Nephron progenitor cell (in vitro differentiated cells): ENCODE results near the gene PAX8.

Source experiments
- DNase-seq: peaks from one replicate; pipeline ENCODE4 v3.0.0; 2021
- H3K27ac Mint-ChIP-seq: 2 replicates; pipeline ENCODE4 v1.8.0; 2021; ENCODE audit warnings: mild to moderate bottlenecking, moderate library complexity, mixed read lengths
- H3K27me3 Mint-ChIP-seq: 2 replicates; pipeline ENCODE4 v1.8.0; 2021; ENCODE audit warnings: mild to moderate bottlenecking, low read depth, mixed read lengths; ENCODE audit not compliant: poor library complexity
- H3K36me3 Mint-ChIP-seq: 2 replicates; pipeline ENCODE4 v1.8.0; 2021; ENCODE audit warnings: low read depth, mixed read lengths
- H3K4me1 Mint-ChIP-seq: 2 replicates; pipeline ENCODE4 v1.8.0; 2021; ENCODE audit warnings: mixed read lengths
- H3K4me3 Mint-ChIP-seq: 2 replicates; pipeline ENCODE4 v1.8.0; 2021; ENCODE audit warnings: mild to moderate bottlenecking, moderate library complexity, mixed read lengths
- H3K9me3 Mint-ChIP-seq: 2 replicates; pipeline ENCODE4 v1.8.0; 2021; ENCODE audit warnings: mild to moderate bottlenecking, moderate library complexity, mixed read lengths
- TF ChIP-seq, protein P1 (sequence below): fragments of 200-600 bp; sonication (generic); IDR thresholded peaks from 2 replicates; pipeline ENCODE4 v1.5.0; 2021; ENCODE audit warnings: antibody characterized with exemption

The PAX8 gene

DNA sequence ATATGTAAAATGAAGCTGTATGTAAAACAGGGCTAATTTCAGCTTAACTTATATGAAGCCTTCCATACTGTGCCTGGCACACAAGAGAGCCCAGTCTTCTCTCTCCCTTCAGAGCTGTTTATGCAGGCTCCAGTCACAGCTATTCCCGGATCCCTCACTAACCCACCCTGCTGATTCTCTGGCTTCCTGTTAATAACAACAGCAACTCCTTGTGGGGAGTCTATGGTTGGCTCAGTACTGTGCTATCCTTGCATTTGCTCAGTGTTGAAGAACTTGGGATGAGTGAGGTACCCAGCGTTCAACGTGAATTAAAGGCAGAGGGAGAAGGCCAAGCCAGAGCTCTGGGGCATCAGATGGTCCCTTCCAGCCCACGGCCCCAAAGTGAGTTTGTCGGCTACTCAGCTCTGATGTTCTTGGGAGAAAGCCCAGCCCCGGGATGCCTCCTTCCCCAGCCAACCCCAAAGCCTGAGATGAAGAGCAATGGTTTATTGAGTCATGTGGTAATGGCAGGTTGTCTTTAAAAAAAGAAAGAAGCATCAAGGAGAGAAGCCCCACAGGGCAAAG, 61.7 kb downstream of the PAX8 start:
- H3K27me3 Mint-ChIP-seq = peaks cover 18% of the 10 kb centered on the region
- no peaks in the 10 kb centered on the region for H3K9me3 Mint-ChIP-seq
- H3K4me3 Mint-ChIP-seq = no peak overlapping the region
- peaks cover 37% of the 10 kb centered on the region for H3K36me3 Mint-ChIP-seq
- peak overlapping the region; percentile 98 for H3K27ac Mint-ChIP-seq
- no peak for DNase-seq
- peaks cover 39% of the 10 kb centered on the region for H3K4me1 Mint-ChIP-seq
- TF ChIP-seq, protein P1, sequence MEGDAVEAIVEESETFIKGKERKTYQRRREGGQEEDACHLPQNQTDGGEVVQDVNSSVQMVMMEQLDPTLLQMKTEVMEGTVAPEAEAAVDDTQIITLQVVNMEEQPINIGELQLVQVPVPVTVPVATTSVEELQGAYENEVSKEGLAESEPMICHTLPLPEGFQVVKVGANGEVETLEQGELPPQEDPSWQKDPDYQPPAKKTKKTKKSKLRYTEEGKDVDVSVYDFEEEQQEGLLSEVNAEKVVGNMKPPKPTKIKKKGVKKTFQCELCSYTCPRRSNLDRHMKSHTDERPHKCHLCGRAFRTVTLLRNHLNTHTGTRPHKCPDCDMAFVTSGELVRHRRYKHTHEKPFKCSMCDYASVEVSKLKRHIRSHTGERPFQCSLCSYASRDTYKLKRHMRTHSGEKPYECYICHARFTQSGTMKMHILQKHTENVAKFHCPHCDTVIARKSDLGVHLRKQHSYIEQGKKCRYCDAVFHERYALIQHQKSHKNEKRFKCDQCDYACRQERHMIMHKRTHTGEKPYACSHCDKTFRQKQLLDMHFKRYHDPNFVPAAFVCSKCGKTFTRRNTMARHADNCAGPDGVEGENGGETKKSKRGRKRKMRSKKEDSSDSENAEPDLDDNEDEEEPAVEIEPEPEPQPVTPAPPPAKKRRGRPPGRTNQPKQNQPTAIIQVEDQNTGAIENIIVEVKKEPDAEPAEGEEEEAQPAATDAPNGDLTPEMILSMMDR = no peak

DNA sequence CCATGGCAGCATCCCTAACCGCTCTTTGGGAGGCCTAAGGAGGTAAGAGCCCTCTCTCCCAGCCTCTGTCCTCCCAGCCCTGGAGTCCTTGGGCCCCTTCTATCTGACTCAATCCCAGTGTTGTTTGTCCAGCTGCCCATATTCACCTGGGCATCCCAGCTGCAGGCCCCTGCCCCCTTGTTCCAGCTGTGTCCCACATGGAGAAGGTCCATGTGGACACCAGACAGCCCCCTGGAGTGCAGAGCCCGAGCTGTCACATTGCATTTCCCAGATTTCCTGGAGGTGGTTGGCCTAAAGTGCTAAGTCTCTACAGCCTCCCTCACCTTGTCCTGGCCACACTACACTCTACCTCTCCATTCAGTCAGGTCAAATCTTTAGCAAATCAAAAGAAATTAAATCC, 62.4 kb downstream of the PAX8 start:
- Mint-ChIP-seq H3K4me3 (no peak overlapping the region), H3K4me1 (peaks cover 46% of the 10 kb centered on the region), H3K27me3 (peaks cover 23% of the 10 kb centered on the region), H3K9me3 (no peaks in the 10 kb centered on the region), H3K36me3 (peaks cover 37% of the 10 kb centered on the region), H3K27ac (peak overlapping the region; percentile 98)
- DNase-seq = no peak
- TF ChIP-seq, protein P1 = no peak

DNA sequence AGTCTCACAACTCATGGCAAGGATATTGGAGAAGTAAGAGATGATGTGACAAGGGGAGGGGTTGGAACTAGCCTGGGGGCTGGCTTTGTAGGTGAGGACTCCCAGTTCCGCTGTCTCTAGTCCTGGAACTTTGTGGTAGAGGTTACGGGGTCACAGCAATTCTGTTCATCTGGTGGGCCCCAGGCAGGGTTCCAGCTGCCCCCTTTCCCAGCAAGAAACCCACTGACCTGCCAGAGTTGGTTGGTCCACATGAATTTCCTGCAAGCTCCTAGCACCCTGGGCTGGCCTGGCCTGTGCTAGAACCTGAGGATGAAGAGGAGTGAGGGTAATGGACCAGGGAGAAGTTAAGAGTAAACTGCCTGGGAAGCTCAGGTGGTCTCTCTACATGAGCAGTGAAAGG, 63.7 kb downstream of the PAX8 start:
- Mint-ChIP-seq H3K4me1 (peaks cover 58% of the 10 kb centered on the region), H3K27me3 (peaks cover 24% of the 10 kb centered on the region), H3K9me3 (no peaks in the 10 kb centered on the region), H3K36me3 (peaks cover 30% of the 10 kb centered on the region), H3K4me3 (no peak overlapping the region), H3K27ac (peak overlapping the region; percentile 86)
- TF ChIP-seq, protein P1 = no peak
- no peak for DNase-seq

DNA sequence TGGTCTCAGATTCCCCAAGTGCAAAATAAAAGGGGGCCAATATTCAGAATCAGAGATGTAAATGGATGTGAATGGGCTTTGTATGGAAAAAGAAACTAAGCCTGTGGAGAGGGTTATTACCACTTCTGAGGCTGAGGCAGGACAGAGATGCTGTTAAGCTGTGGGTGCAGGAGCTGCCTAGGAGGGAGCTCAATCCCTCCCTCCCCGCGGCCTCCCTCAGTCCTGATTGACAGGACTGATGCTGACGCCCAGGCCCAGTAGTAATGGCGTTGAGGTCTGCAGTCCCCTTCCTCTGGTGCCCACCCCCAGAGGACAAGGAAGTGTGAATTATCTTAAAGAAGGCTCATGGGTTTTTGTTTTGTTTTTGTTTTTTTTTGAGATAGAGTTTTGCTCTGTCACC, 64.6 kb downstream of the PAX8 start:
- Mint-ChIP-seq H3K27ac (peak overlapping the region; percentile 86), H3K36me3 (peaks cover 21% of the 10 kb centered on the region), H3K4me3 (no peak overlapping the region), H3K27me3 (peaks cover 24% of the 10 kb centered on the region), H3K4me1 (peaks cover 67% of the 10 kb centered on the region), H3K9me3 (no peaks in the 10 kb centered on the region)
- DNase-seq = no peak
- TF ChIP-seq, protein P1 = no peak

DNA sequence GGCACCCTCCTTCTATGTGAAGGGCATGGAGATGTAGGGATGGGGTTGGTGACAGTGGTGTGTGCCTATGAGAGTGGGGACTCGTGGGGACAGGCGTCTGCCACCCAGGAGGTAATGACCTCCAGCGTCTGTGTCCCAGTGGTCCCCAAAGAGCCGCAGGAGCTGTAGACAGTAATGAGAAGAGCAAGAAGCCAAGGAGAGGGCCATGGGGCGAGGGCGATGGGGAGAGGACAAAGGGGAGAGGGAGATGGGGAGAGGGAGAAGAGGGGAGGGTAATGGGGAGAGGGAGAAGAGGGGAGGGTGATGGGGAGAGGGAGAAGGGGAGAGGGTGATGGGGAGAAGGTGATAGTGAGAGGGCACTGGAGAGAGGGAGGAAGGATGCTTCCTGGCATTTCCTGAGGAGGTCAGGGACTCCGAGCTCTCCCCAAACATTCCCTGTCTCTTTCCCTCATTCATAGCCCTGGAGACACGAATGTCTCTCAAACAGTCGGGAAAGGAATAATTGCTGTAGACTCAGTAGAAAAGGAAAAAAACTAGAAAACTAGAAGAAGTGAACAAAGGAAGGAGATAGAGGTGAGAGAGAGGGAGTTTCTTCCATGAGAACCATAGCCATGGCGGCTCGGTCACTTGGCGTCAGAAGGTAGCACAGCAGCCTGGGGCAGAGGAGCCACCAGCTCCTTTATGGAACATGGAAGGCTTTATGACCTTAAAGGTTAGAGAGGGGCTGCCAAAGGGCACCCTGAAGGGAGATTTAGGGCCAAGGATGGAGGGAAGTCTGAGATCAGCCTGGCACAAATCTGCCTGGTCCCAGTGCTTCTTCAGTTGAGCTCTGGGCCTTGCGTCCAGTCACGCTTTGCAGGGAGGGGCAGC, 65.4 kb downstream of the PAX8 start:
- TF ChIP-seq, protein P1 = no peak
- peaks cover 75% of the 10 kb centered on the region for H3K4me1 Mint-ChIP-seq
- DNase-seq = no peak
- H3K27me3 Mint-ChIP-seq = peaks cover 20% of the 10 kb centered on the region
- peak overlapping the region; percentile 94 for H3K27ac Mint-ChIP-seq
- peaks cover 15% of the 10 kb centered on the region for H3K36me3 Mint-ChIP-seq
- H3K9me3 Mint-ChIP-seq = no peaks in the 10 kb centered on the region
- peak overlapping the region; percentile 47 for H3K4me3 Mint-ChIP-seq
